Panc1 (cell line): Measurements from ENCODE around the gene DNMT3L. TPM values are rescaled to one million over a fixed set of nuclear protein-coding genes. Genes with fewer than 3 reads are reported as not detected.

Experiments used
- ATAC-seq: fragments of 200-7000 bp; cut with Tn5 transposase; 2 replicates; pipeline ENCODE4 v1.9.1; 2020; ENCODE audit warnings: mild to moderate bottlenecking, moderate library complexity
- BruUV-seq: library from RNA; stranded (reverse); fragments of 400-500 nt; replicated peaks from 2 replicates; lab custom pipeline; 2021; lab: Mats Ljungman, UMichigan
- CTCF ChIA-PET: fragments of 300-600 bp; sonication (Branson Sonifier 250); formaldehyde crosslinking; loops from one replicate; lab custom pipeline; 2022; ENCODE audit warnings: antibody characterized with exemption; lab: Charles Lee
- POLR2A ChIA-PET: fragments of 300-600 bp; sonication (Branson Sonifier 250); formaldehyde crosslinking; loops from one replicate; lab custom pipeline; 2022; ENCODE audit warnings: antibody characterized with exemption; lab: Charles Lee
- DNase-seq: peaks from one replicate; pipeline ENCODE4 v3.0.0-alpha.2; 2010; ENCODE audit warnings: low read depth, low spot score
- H3K27ac ChIP-seq: 2 replicates; pipeline ENCODE4 v1.5.1; 2011; ENCODE audit warnings: mild to moderate bottlenecking, low read length, inconsistent platforms
- H3K27me3 ChIP-seq: fragments of 200-500 bp; sonication (Bioruptor generic); 2 replicates; pipeline ENCODE4 v1.6.0; 2014; ENCODE audit warnings: low read length, inconsistent platforms; ENCODE audit not compliant: control insufficient read depth, insufficient read depth
- H3K36me3 ChIP-seq: fragments of 200-500 bp; sonication (Bioruptor generic); 2 replicates; pipeline ENCODE4 v1.5.1; 2014; ENCODE audit warnings: inconsistent platforms, mild to moderate bottlenecking, low read length, moderate library complexity; ENCODE audit not compliant: control insufficient read depth, insufficient read depth
- H3K4me1 ChIP-seq: 2 replicates; pipeline ENCODE4 v1.5.1; 2011; ENCODE audit warnings: inconsistent platforms, mild to moderate bottlenecking, low read length, moderate library complexity; ENCODE audit not compliant: control insufficient read depth, insufficient read depth
- H3K4me3 ChIP-seq, 2 experiments: 2 replicates each; pipeline ENCODE4 v1.5.1; 2011 to 2012; ENCODE audit warnings: low read depth in 2 of 2, low read length in 2 of 2, mild to moderate bottlenecking in 2 of 2, inconsistent platforms in 1 of 2, moderate library complexity in 1 of 2
- H3K9me3 ChIP-seq: fragments of 200-500 bp; sonication (Bioruptor generic); 2 replicates; pipeline ENCODE4 v1.5.1; 2014; ENCODE audit warnings: low read depth, mild to moderate bottlenecking, inconsistent platforms, low read length, moderate library complexity; ENCODE audit not compliant: control insufficient read depth, insufficient read depth
- CTCF ChIP-seq: fragments of 450-650 bp; IDR thresholded peaks from 2 replicates; pipeline ENCODE4 v1.5.1; 2017; ENCODE audit warnings: mild to moderate bottlenecking
- POLR2AphosphoS5 ChIP-seq: IDR thresholded peaks from 2 replicates; pipeline ENCODE4 v1.6.1; 2012; ENCODE audit warnings: mild to moderate bottlenecking, low read depth, low read length, moderate library complexity
- REST ChIP-seq, 2 experiments: IDR thresholded peaks; 2 replicates each; pipeline ENCODE4 v1.6.1; 2011 to 2012; ENCODE audit warnings: low read depth in 2 of 2, control low read depth in 1 of 2, low read length in 1 of 2, mild to moderate bottlenecking in 1 of 2, moderate library complexity in 1 of 2; ENCODE audit not compliant: insufficient read depth in 1 of 2
- SIN3A ChIP-seq: IDR thresholded peaks from 2 replicates; pipeline ENCODE4 v1.6.1; 2012; ENCODE audit warnings: low read depth, mild to moderate bottlenecking, low read length, moderate library complexity, borderline replicate concordance; ENCODE audit not compliant: insufficient read depth
- TCF7L2 ChIP-seq: IDR thresholded peaks from 2 replicates; pipeline ENCODE4 v1.6.1; 2011; ENCODE audit warnings: mild to moderate bottlenecking, low read depth, low read length, inconsistent platforms
- in situ Hi-C: cut with HindIII; loops from 2 replicates; pipeline ENCODE4 v1.10.0; 2016; ENCODE audit warnings: low sequenced_read_pairs, low pct_unique_long_range_greater_than_20kb
- intact Hi-C: fragments of 100-400 bp; cut with micrococcal nuclease; formaldehyde crosslinking; loops from one replicate; pipeline ENCODE4 v1.10.0; 2022; ENCODE audit not compliant: unreplicated experiment
- total RNA-seq: library from RNA; stranded (reverse); gene quantifications from one replicate; pipeline ENCODE4 v1.2.1, GENCODE V29; 2021; ENCODE audit not compliant: unreplicated experiment

Gene DNMT3L
- total RNA-seq, 1 experiment from 2014 or later = not detected

DNA sequence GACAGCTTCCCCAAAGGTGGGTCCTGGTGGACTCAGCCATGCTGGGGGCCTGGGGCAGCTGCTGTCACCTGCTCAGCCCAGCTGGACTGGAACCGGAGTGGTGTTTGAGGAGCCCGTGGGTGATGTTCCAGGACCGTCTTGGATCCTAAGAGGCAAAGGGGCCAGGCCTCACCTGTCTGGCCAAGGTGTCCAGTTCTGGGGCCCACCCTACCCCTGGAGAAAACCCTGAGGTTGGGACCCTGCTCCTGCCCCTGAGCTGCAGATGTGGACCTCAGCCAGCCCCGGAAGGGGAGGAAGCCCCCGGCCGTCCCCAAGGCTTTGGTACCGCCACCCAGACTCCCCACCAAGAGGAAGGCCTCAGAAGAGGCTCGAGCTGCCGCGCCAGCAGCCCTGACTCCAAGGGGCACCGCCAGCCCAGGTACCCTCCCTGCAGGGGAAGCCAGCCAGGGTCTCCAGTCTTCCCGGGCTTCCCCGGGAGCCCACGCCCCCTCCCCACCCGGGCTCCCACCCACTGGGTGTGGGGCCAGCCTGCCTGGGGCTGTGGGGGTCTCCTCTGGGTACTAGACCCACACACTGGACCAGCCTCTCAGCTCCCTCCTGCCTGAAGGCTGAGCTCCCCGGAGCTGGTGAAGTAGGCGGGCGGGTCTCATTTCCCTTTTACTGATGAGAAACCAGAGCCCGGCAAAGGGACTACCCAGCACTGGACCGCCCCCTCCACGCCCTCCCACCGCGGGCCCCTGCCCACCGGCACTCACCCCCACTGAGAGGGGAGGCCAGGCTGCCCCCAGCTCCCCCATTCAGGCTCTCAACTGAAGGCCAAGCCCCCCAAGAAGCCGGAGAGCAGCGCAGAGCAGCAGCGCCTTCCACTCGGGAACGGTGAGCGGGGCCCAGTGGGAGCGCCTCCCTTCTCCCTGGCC lies 25.3 kb upstream of the DNMT3L start:
- Histone ChIP-seq H3K4me3 (no peak overlapping the region), H3K9me3 (no peaks in the 10 kb centered on the region), H3K4me1 (no peaks in the 10 kb centered on the region; the same call in 1 of the 2 replicates), H3K36me3 (no peaks in the 10 kb centered on the region), H3K27ac (no peak overlapping the region), H3K27me3 (no peaks in the 10 kb centered on the region)
- no peak for DNase-seq
- intact Hi-C loops = no loop called here
- BruUV-seq = no TSS peak
- ATAC-seq = no peak
- TF ChIP-seq SIN3A (no peak), CTCF (no peak), TCF7L2 (no peak), REST (IDR thresholded peaks at IDR 0.05; ENCODE audit: insufficient read depth in 1 of 2, low read depth in 2 of 2, low read length in 1 of 2) (no peak), POLR2AphosphoS5 (no peak)
- in situ Hi-C loops = no loop called here
- ChIA-PET POLR2A (no interaction called here), CTCF (no interaction called here)

DNA sequence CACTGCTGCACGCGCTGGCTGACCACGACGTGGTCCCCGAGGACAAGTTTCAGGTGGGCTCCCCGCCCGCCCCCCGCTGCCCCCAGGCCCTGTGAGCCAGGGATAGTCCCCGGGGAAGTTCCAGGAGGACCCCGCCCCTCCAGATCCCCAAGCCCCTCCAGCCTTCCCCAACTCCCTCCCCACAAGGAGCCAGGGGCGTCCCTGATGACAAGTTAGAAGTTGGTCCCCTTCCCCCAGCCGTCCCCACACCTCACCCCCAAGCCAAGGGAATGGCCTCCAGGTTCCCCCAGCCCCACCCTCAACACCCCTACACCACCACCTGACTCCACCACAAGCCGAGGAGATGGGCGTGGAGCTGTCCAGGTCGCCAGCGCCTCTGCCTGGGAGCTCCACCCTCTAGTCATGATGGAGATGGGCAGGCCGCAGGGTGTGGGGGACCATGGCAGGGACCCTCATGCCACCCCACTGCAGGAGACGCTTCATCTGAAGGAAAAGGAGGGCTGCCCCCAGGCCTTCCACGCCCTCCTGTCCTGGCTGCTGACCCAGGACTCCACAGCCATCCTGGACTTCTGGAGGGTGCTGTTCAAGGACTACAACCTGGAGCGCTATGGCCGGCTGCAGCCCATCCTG lies 24.5 kb upstream of the DNMT3L start:
- no peaks in the 10 kb centered on the region for H3K9me3 ChIP-seq
- H3K27ac ChIP-seq = no peak overlapping the region
- TF ChIP-seq TCF7L2 (no peak), POLR2AphosphoS5 (no peak), SIN3A (no peak), REST (IDR thresholded peaks at IDR 0.05; ENCODE audit: insufficient read depth in 1 of 2, low read depth in 2 of 2, low read length in 1 of 2) (no peak), CTCF (no peak)
- in situ Hi-C loops (no loop called here), intact Hi-C loops (no loop called here)
- H3K27me3 ChIP-seq = no peaks in the 10 kb centered on the region
- CTCF ChIA-PET = no interaction called here
- no peaks in the 10 kb centered on the region; the same call in 1 of the 2 replicates for H3K4me1 ChIP-seq
- POLR2A ChIA-PET = no interaction called here
- ATAC-seq = no peak
- no peaks in the 10 kb centered on the region for H3K36me3 ChIP-seq
- no peak overlapping the region for H3K4me3 ChIP-seq
- no TSS peak for BruUV-seq
- DNase-seq = no peak
